ENCODE results near the gene FAM107B.

The FAM107B gene

GRCh38 chr10:14571866-14572507 lies 202.7 kb downstream of the FAM107B start:
- DNase-seq: no peak

- no peak for DNase-seq
Observed at GRCh38 chr10:14570800-14571199, 203.9 kb downstream of the FAM107B start.

- no peak for DNase-seq
Observed at GRCh38 chr10:14569274-14570060, 205.2 kb downstream of the FAM107B start.

- DNase-seq: no peak
Observed at GRCh38 chr10:14567421-14567820, 207.3 kb downstream of the FAM107B start.

GRCh38 chr10:14566498-14566897 lies 208.2 kb downstream of the FAM107B start:
- DNase-seq: no peak

GRCh38 chr10:14565199-14565598 lies 209.5 kb downstream of the FAM107B start:
- no peak for DNase-seq

- DNase-seq: no peak
Observed at GRCh38 chr10:14564268-14564744, 210.4 kb downstream of the FAM107B start.

- DNase-seq: no peak
Observed at GRCh38 chr10:14563359-14563940, 211.2 kb downstream of the FAM107B start.

GRCh38 chr10:14563076-14563336 lies 211.7 kb downstream of the FAM107B start:
- DNase-seq: no peak

- no peak for DNase-seq
Observed at GRCh38 chr10:14562218-14563075, 212.2 kb downstream of the FAM107B start.

- DNase-seq: no peak
Observed at GRCh38 chr10:14560791-14561765, 213.6 kb downstream of the FAM107B start.

- DNase-seq: no peak
Observed at GRCh38 chr10:14560274-14560673, 214.4 kb downstream of the FAM107B start.

- no peak for DNase-seq
Observed at GRCh38 chr10:14558025-14558424, 216.7 kb downstream of the FAM107B start.

- no peak for DNase-seq
Observed at GRCh38 chr10:14557567-14557966, 217.1 kb downstream of the FAM107B start.

- no peak for DNase-seq
Observed at GRCh38 chr10:14556285-14556956, 218.3 kb downstream of the FAM107B start.

- no peak for DNase-seq
Observed at GRCh38 chr10:14555807-14556206, 218.9 kb downstream of the FAM107B start.

- no peak for DNase-seq
Observed at GRCh38 chr10:14554491-14555205, 220.0 kb downstream of the FAM107B start.

GRCh38 chr10:14554091-14554490 lies 220.6 kb downstream of the FAM107B start:
- no peak for DNase-seq

GRCh38 chr10:14553448-14553847 lies 221.2 kb downstream of the FAM107B start:
- no peak for DNase-seq

- DNase-seq: no peak
Observed at GRCh38 chr10:14552015-14552414, 222.7 kb downstream of the FAM107B start.
